Measurements from ENCODE around the gene SETD2. TPM values are rescaled to one million over a fixed set of nuclear protein-coding genes. Genes with fewer than 3 reads are reported as not detected.

Gene SETD2
- total and polyA plus RNA-seq, 2 of the 8 experiments (the other 6 are each of a cell fraction or from before 2014, with no cell fraction given): 15.7 to 46.3 TPM

DNA sequence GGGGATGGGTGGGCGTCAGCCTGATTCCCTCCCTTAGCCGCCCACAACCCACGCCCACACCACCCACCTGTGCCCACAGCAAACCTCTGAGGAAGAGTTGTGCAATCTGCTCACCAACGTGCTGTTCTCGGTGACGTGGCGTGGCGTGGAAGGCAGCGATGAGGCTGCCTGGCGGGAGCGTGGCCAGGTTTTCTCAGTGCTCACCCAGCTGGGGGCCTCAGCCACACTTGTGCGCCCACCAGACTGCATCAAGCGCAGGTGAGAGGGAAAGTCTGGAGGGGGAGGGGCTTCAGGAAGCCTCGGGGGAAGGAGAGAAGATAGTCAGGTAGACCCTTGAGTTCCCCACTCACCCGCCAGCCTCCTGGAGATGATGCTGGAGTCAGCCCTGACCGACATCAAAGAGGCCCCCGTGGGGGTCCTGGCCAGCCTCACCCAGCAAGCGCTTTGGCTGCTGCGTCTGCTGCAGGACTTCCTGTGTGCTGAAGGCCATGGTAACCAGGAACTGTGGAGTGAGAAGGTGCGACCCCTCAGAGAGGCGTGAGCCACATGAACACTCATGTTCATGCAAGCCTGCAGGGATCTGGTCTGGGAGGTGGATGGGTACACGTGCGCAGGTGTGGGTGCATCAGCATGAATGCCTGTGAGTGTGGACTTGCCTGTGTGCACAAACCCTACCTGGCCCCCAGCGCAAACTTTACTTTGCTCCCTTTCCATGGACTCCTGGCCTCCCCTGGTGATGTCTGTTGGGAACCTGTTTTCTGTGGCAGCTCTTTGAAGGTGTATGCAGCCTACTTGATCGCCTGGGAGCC lies 162.8 kb downstream of the SETD2 start (continued):
- TF ChIP-seq, protein P1, sequence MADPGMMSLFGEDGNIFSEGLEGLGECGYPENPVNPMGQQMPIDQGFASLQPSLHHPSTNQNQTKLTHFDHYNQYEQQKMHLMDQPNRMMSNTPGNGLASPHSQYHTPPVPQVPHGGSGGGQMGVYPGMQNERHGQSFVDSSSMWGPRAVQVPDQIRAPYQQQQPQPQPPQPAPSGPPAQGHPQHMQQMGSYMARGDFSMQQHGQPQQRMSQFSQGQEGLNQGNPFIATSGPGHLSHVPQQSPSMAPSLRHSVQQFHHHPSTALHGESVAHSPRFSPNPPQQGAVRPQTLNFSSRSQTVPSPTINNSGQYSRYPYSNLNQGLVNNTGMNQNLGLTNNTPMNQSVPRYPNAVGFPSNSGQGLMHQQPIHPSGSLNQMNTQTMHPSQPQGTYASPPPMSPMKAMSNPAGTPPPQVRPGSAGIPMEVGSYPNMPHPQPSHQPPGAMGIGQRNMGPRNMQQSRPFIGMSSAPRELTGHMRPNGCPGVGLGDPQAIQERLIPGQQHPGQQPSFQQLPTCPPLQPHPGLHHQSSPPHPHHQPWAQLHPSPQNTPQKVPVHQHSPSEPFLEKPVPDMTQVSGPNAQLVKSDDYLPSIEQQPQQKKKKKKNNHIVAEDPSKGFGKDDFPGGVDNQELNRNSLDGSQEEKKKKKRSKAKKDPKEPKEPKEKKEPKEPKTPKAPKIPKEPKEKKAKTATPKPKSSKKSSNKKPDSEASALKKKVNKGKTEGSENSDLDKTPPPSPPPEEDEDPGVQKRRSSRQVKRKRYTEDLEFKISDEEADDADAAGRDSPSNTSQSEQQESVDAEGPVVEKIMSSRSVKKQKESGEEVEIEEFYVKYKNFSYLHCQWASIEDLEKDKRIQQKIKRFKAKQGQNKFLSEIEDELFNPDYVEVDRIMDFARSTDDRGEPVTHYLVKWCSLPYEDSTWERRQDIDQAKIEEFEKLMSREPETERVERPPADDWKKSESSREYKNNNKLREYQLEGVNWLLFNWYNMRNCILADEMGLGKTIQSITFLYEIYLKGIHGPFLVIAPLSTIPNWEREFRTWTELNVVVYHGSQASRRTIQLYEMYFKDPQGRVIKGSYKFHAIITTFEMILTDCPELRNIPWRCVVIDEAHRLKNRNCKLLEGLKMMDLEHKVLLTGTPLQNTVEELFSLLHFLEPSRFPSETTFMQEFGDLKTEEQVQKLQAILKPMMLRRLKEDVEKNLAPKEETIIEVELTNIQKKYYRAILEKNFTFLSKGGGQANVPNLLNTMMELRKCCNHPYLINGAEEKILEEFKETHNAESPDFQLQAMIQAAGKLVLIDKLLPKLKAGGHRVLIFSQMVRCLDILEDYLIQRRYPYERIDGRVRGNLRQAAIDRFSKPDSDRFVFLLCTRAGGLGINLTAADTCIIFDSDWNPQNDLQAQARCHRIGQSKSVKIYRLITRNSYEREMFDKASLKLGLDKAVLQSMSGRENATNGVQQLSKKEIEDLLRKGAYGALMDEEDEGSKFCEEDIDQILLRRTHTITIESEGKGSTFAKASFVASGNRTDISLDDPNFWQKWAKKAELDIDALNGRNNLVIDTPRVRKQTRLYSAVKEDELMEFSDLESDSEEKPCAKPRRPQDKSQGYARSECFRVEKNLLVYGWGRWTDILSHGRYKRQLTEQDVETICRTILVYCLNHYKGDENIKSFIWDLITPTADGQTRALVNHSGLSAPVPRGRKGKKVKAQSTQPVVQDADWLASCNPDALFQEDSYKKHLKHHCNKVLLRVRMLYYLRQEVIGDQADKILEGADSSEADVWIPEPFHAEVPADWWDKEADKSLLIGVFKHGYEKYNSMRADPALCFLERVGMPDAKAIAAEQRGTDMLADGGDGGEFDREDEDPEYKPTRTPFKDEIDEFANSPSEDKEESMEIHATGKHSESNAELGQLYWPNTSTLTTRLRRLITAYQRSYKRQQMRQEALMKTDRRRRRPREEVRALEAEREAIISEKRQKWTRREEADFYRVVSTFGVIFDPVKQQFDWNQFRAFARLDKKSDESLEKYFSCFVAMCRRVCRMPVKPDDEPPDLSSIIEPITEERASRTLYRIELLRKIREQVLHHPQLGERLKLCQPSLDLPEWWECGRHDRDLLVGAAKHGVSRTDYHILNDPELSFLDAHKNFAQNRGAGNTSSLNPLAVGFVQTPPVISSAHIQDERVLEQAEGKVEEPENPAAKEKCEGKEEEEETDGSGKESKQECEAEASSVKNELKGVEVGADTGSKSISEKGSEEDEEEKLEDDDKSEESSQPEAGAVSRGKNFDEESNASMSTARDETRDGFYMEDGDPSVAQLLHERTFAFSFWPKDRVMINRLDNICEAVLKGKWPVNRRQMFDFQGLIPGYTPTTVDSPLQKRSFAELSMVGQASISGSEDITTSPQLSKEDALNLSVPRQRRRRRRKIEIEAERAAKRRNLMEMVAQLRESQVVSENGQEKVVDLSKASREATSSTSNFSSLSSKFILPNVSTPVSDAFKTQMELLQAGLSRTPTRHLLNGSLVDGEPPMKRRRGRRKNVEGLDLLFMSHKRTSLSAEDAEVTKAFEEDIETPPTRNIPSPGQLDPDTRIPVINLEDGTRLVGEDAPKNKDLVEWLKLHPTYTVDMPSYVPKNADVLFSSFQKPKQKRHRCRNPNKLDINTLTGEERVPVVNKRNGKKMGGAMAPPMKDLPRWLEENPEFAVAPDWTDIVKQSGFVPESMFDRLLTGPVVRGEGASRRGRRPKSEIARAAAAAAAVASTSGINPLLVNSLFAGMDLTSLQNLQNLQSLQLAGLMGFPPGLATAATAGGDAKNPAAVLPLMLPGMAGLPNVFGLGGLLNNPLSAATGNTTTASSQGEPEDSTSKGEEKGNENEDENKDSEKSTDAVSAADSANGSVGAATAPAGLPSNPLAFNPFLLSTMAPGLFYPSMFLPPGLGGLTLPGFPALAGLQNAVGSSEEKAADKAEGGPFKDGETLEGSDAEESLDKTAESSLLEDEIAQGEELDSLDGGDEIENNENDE (IDR thresholded peaks at IDR 0.05; ENCODE audit: insufficient replicate concordance, low read length): no peak
- no peak for TF ChIP-seq BACH1 (IDR thresholded peaks at IDR 0.05; ENCODE audit: low read length)
- no peak for TF ChIP-seq CHD2 (IDR thresholded peaks at IDR 0.05; ENCODE audit: low read length)
- TF ChIP-seq BRCA1 (IDR thresholded peaks at IDR 0.05; ENCODE audit: low read depth, low read length): no peak
- no peak for TF ChIP-seq MAFK (IDR thresholded peaks at IDR 0.05; ENCODE audit: low read depth, low read length)
- TF ChIP-seq, protein P2, sequence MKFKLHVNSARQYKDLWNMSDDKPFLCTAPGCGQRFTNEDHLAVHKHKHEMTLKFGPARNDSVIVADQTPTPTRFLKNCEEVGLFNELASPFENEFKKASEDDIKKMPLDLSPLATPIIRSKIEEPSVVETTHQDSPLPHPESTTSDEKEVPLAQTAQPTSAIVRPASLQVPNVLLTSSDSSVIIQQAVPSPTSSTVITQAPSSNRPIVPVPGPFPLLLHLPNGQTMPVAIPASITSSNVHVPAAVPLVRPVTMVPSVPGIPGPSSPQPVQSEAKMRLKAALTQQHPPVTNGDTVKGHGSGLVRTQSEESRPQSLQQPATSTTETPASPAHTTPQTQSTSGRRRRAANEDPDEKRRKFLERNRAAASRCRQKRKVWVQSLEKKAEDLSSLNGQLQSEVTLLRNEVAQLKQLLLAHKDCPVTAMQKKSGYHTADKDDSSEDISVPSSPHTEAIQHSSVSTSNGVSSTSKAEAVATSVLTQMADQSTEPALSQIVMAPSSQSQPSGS (IDR thresholded peaks at IDR 0.05; ENCODE audit: low read length): no peak
- no peak for TF ChIP-seq POLR2A (IDR thresholded peaks at IDR 0.05; ENCODE audit: control extremely low read depth in 1 of 2, low read depth in 2 of 2, low read length in 2 of 2)
- TF ChIP-seq SIX5 (IDR thresholded peaks at IDR 0.05; ENCODE audit: low read depth, low read length): no peak
- TF ChIP-seq EZH2 (IDR thresholded peaks at IDR 0.05; ENCODE audit: low read depth, low read length, severe bottlenecking): no peak

Data from H1 (cell line).